Measurements from ENCODE around the gene PRRT1B.
"Not testable (repeated sequence)": the region's sequence is repeated elsewhere in the genome, so short reads cannot be mapped to it uniquely, and the experiment has no call there.

The PRRT1B gene

DNA sequence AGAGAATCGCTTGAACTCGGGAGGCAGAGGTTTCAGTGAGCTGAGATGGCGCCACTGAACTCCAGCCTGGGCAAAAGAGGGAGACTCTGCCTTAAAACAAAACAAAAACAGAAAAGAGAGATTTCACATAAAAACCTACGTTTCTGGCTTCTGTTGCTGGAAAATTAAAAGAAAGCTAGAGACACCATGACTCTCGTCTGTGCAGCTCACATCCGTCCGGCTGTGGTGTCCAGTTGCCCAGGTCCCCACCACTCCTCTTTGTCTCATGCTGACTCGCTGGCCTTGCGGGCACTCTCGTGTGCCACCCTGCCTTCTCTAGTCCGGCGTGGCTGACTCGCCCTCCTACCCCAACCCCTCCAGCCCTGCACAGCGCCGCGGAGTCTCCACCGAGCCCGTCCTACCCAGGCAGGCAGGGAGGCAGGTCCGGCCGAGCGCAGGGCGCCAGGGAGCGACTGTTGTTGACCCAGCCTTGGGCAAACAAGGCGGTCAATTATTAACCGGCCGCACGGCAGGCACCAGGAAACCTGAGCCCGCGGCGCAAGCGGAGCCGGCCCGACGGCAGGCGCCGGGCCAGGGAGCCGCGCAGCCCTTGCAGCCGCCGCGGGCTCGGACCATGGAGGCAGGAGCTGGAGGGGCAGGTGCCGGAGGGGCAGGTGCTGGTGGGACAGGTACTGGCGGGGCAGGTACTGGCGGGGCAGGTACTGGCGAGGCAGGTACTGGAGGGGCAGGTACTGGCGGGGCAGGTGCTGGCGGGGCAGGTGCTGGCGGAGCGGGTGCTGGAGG, at the start of gene PRRT1B:
TSS of gene PRRT1B (plus strand) at position 521 of the 783 bp plus-strand sequence. CDS start at position 614, 93 bp downstream.
- DNase-seq (ENCODE audit: low spot score) = no peak

DNA sequence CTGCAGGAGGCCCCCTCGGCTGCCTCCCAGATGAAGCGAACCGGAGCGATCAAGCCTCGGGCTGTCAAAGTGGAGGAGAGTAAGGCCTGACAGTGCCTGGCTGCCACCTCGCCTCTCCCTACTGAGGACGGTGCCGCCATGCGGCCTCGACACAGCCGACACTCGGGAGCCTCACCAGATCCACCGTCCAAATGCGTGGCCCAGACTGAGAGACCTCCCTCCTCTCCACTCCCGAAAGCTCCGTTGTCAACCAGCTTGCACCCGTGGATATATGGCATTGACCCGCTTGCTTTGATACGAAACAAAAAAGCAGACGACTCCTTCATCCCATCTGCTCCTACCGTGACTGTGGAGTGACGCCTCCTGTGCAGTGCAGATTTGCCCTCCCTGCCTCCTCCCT, 49.5 kb upstream of the PRRT1B start:
- no peak for DNase-seq (ENCODE audit: low spot score)

DNA sequence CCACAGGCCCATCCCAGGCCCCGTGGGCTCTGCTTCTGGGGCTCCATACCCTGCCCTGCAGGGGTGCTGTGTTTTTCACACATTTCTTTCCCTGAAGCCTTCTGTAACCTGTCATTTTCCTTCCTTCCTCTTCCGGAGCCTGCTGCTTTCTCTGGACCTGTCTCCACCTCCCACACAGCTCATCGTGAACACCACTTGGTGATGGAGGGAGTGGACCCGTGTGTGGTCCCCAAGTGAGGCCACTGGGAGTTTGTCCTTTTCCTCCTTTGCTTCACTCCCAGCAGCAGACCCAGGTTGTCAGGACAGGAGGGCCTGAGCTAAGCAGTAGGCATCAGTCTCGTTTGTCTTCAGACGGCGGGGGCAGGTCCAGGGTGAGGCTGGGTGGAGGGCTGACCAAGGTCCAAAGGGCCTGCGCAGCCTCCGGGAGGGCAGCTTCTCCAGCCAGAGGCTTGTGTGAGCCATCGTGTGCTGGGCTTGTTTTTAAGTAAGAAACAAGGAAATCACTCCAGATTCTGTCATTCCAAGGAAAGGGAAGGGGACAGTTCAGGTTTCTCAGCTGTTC, 48.4 kb upstream of the PRRT1B start:
- no peak for DNase-seq (ENCODE audit: low spot score)

DNA sequence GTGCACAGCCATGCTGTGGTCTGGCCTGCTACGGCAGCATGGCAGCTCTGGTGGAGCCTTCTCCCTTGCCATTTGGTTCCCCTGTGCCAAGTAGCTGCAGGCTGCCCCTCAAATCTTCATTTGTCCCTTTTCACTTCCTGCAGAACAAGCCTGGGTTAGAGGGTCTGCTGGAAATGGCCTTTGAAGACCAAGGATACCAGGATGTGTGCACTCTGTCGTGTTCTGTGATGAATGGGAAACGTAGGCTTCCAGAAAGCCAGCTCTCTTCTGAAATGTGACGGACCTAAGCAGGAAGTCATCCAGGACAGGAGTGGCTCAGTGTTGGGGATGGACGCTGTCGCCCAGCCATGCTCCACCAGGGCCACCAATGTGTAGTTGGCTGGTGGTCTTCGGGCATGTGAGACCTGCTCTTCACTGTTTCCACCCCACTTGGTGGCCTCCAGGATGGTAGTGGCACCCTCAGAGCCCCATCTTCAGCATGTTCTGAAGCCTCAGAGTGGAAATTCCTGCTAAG, 46.0 kb upstream of the PRRT1B start:
- DNase-seq (ENCODE audit: low spot score) = no peak

DNA sequence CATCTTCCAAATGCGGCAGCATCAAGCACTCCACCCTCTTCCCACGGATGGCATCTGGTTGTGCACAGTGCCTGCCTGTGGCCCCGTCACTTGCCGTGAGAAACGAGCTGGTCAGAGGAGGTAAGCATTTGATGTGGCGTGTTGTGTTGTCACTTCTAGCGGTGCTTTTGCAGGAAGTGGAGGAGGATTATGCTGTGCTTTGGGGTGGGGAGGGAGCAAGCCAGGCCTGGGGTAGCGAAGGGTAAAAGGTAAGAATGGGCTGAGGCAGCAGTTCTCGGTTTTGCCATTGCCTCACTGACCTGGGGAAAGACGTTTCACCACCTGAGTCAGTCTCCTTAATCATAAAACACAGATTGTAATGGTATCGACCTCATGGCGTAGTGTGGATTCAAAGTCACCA, 44.9 kb upstream of the PRRT1B start:
- DNase-seq (ENCODE audit: low spot score) = peak; percentile 75

DNA sequence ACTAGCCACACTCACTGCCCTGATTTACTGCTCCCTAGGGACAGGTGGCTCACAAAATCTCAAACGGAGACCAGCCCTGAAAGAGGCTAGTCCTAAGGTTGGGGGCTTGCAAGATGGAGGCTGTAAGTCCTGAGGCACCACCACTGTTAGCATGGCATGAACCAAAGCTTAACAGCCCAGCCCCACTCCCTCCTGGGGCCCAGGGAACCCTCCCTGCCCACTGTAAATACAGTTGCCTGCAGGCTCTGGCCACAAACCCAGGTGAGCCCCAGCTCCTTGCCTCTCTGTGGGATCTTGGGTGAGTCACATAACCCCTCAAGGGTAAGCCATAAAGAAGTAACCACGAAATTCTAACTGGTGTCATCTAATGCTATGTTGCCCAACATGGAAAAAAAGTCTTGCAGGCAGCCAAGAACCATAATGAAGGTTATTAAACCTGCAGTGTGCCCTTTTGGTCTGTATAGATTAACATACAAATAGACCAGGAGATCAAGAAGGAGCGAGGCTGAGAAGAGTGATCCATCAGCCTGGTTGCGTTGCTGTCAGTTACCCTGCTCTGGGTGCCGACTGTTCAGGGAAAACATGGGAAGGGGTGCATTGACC, 44.3 kb upstream of the PRRT1B start:
- DNase-seq (ENCODE audit: low spot score) = peak; percentile 66

DNA sequence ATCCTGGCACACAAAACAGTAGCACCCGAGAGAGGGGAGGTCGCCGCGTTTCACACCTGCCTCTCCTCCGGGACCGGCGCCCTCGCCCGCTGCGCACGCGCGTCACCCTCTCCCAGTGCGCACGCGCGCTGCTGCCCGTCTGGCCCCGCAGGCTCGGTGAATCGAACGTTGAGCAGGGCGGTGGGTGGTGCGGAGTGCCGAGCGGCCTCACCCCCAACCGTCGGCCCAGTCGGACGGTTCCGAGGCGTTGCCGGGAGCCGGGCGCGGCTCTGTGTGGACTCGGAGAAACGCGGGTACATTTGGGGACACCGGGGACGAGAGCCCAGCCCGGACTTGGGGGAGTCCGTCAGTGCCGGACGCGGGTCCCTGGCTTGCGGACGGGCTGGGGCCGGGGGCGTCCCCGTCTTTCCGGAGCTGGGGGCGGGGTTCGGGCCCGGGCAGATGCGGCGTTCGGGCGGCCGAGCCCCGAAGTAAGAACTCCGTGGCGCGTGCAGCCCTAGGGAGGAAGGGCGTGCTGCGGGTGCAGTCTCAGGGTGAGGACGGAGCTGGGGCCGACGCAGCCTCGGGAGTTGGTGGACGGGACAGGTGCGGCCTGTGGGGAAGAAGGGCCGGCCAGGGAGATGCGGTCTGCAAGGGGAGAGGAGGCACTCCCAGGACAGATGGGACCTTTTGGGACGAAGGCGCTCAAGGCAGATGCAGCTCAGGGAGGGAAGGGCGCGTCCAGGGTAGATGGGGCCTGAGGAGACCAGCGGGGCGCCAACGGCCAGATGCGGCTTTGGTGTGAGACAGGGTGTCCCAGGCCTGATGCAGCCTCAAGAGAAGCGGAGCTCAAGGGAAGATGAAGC, 42.3 kb upstream of the PRRT1B start, which contains the start of gene POMT1:
TSS of gene POMT1 (plus strand) at position 138 of the 845 bp plus-strand sequence. CDS start 1,301 bp downstream, outside the sequence.
- peak; percentile 91 for DNase-seq (ENCODE audit: low spot score)

DNA sequence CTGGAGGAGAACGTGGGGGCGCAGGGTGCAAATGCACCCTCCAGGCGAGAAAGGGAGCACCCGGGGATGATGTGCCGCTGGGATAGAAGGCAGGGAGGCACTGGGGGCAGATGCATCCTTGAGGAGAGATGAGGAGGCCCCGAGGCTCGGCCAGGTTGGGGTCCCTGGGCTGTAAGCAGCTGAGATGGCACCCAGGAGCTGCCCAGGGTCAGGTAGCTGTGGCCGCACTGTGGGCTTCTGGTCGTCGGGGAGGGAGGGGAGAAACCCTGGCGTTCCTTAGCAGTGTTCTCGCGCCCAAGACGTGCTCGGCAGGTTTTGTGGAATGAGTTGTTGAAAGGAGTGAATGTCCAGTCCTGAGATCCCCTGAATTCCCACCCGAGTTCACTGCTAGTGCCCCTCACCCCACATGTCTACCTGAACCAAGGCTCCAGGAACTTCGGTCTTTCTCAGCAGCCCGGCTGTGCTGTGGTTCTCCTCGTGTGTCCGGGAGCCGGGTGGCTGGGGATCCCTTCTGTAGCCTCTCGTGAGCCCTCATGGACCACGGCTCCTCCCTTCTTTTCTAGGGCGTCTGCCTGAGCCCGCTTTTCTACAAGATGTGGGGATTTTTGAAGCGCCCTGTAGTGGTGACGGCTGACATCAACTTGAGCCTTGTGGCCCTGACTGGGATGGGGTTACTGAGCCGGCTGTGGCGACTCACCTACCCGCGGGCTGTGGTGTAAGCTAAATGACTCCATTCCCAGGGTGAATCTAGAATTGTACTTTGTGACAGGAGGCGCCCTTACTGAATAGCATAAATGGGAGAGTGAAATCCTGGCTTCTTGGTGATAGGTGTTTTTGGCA, 41.5 kb upstream of the PRRT1B start:
- DNase-seq (ENCODE audit: low spot score) = peak; percentile 66

DNA sequence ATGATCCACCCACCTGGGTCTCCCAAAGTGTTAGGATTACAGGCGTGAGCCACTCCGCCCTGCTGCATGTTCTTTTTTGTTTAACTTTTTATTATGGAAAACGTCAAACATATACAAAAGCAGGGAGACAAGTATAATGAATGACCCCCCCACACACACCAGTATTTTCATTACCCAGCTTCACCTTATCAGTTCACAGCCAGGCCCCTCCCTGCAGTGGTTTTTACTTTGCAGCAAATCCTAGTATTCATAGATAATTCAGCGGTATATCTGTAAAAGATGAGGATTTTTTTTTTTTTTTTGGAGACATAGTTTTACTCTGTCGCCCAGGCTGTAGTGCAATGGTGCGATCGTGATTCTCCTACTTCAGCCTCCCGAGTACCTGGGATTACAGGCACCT, 40.3 kb upstream of the PRRT1B start:
- DNase-seq (ENCODE audit: low spot score) = no peak

DNA sequence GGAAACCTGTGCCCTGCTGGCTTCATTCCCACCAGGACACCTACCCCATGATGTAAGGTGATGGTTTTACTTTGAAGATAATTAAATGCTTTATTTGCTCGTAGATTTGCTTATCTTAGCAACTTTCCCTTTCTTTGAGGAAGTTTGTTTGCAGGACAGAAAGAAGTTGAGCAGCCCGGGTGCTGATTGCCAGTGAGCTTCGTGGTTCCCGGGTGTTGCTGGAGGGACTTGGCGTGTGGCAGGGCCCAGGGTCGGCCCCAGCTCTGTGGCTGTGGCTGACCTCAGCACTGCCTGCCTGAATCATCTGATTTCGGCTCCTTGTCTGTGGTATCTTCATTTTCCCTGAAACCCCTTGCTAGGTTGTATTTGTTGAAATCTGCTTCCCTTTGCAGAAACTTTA, 33.9 kb upstream of the PRRT1B start:
- DNase-seq (ENCODE audit: low spot score) = no peak

DNA sequence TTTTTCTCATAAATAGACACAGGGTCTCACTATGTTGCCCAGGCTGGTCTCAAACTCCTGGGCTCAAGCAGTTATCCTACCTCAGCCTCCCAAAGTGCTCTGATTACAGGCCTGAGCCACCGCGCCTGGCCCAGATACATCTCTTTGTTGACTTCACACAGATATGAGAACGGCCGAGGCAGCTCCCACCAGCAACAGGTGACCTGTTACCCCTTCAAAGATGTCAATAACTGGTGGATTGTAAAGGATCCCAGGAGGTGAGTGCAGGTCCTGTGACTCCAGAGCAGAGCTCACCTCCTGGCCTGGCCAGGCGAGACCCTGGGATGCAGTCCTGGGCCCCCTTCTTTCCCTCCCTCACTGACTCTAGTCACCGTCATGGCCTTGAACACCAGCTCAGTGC, 33.4 kb upstream of the PRRT1B start:
- DNase-seq (ENCODE audit: low spot score) = no peak

DNA sequence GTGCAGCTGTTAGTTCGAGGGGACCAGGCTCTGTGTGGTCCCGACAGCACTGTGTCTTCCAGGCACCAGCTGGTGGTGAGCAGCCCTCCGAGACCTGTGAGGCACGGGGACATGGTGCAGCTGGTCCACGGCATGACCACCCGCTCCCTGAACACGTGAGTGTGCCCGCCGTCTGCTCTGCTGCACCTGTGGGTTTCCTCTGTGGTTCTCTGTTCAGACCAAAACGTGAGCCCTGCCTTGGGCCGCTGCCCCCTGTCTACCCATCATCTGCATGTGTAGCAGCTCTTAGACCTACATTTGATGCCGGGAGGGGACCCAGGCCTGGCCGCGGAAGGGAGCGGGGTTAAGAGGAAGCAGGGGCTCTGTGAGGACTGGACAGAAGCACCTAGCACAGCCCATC, 32.1 kb upstream of the PRRT1B start:
- DNase-seq (ENCODE audit: low spot score) = no peak

DNA sequence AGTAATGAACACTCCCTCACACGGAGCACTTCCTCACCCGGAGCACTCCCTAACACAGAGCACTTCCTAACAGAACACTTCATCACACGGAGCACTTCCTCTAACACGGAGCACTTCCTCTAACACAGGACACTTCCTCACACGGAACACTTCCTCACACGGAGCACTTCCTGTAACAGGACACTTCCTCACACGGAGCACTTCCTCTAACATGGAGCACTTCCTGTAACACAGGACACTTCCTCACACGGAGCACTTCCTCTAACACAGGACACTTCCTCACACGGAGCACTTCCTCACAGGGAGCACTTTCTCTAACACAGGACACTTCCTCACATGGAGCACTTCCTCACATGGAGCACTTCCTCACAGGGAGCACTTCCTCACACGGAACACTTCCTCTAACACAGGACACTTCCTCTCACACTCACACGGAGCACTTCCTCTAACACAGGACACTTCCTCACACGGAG, 29.7 kb upstream of the PRRT1B start:
- DNase-seq (ENCODE audit: low spot score) = not testable (repeated sequence)

DNA sequence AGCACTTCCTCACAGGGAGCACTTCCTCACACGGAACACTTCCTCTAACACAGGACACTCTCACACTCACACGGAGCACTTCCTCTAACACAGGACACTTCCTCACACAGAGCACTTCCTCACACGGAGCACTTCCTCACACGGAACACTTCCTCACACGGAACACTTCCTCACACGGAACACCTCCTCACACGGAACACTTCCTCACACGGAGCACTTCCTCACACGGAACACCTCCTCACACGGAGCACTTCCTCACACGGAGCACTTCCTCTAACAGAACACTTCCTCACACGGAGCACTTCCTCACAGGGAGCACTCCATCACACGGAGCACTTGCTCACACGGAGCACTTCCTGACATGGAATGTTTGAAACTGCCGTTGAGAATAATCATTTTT, 29.2 kb upstream of the PRRT1B start:
- no peak for DNase-seq (ENCODE audit: low spot score)

DNA sequence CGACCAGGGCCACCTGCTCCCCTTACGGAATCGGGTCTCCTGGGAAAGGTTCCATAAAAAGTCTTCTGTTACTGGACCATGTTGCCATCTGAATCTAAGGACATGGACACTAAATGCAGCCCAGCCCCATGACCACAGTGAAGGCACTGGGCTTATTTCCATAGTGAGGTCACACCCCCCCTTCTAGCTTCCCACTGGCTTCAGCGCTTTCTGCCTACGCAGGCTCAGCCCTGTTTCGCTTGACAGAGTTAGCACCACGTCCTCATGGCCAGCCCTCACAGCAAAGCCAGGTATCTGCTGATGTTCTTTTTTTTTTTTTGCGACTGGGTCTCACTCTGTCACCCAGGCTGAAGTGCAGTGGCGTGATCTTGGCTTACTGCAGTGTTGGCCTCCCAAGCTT, 28.4 kb upstream of the PRRT1B start:
- DNase-seq (ENCODE audit: low spot score) = no peak

DNA sequence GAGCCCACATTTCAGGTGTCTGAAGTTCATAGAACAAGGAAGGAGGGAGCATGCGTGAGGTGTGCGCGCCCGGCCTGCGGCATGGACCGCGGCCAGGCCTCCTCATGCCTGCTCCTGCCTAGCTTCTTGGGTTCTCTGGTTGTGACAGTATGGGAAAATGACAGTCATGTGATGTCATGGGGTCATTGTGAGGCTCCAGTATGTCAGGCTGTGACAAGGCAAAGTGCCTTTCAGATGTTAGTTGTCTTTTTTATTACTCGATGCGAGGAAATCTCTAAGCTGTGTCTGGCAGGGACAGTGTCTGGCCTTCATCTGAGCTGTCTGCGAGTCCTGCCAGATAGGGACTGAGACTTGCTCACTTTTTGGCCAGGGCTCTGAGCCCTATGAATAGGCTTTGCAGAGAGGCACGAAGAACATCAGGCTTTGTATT, 27.5 kb upstream of the PRRT1B start:
- DNase-seq (ENCODE audit: low spot score) = no peak

DNA sequence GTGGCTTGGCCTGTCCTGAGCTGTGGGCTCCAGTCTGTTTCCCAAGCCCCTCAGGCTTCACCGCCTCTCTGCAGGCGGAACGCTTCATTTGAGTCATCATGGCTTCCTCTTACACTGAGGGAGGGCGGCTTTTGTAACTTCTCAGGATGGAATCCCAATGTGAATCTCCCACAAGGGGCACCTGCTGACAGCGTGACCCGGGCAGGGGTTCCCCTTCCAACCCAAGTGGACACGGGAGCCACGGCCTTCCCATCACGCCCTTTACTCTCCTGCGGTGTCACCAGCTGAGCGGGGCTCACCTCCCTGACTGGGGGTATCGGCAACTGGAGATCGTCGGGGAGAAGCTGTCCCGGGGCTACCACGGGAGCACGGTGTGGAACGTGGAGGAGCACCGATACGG, 26.8 kb upstream of the PRRT1B start:
- DNase-seq (ENCODE audit: low spot score) = no peak

DNA sequence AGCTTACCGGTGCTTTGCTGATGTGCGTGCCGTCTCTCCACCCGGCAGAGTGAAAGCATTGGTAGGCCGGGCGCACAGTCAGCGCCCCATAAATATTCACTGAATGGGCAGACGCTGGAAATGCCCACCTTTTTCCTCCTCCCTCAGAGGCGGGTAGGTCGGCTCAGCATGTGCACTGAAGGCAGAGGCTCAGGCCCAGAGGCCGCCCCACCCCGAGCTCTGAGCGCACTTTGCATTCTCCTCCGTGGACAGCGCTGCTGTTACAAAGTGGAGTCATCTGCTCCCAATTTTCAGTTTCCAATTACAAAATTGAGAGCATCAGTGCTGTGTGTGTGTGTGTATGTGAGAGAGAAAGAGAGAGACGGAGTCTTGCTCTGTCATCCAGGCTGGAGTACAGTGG, 24.8 kb upstream of the PRRT1B start:
- DNase-seq (ENCODE audit: low spot score) = no peak

DNA sequence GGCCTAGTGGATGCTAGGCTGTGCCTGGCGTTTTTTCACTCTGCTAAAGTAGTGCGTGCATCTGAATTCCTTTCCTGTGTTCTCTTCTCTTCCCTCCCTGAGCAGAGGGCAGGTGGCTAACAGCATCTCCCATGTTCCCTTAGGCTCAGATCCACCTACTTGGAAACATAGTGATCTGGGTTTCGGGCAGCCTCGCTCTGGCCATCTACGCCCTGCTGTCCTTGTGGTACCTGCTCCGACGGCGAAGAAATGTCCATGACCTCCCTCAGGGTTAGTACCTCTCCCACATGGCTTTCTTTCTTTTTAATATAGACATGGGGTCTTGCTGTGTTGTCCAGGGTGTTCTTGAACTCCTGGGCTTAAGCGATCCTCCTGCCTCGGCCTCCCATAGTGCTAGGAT, 24.1 kb upstream of the PRRT1B start:
- DNase-seq (ENCODE audit: low spot score) = no peak

DNA sequence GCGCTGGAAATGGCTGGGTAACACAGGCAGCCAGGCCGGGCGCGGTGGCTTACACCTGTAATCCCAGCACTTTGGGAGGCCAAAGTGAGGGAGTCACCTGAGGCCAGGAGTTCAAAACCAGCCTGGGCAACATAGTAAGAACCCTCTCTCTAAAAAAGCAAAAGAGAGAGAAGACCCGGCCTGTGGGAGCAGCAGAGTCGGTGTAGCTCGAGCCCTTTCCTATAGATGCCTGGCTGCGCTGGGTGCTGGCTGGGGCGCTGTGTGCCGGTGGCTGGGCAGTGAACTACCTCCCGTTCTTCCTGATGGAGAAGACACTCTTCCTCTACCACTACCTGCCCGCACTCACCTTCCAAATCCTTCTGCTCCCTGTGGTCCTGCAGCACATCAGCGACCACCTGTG, 23.5 kb upstream of the PRRT1B start:
- no peak for DNase-seq (ENCODE audit: low spot score)

Data from CD4-positive, alpha-beta T cell treated with Interleukin-15 for 4 hours (primary cell).